Retinal pigment epithelial cell (primary cell): ENCODE measurements around the gene KDELR1.

ENCODE experiments used
- DNase-seq: peaks from one replicate; pipeline ENCODE4 v3.0.0-alpha.2; 2010; ENCODE audit warnings: low read depth
- H3K4me3 ChIP-seq: 2 replicates; pipeline ENCODE4 v1.5.1; 2011; ENCODE audit warnings: mild to moderate bottlenecking, low read length, control low read depth, moderate library complexity
- CTCF ChIP-seq: conservative IDR thresholded peaks from 2 replicates; pipeline ENCODE4 v1.5.1; 2011; ENCODE audit warnings: low read depth, low read length, control low read depth, inconsistent platforms

The KDELR1 gene

GRCh38 chr19:48391100-48392005, at the start of gene KDELR1:
TSS of gene KDELR1 (minus strand) at chr19:48391551. CDS start at chr19:48391358, 193 bp downstream.
- H3K4me3 ChIP-seq, result peak within 1 kb of the TSS; percentile 94

GRCh38 chr19:48436586-48436985, 45.2 kb upstream of the KDELR1 start:
- no peak for TF ChIP-seq CTCF
- DNase-seq, result no peak
- no peak overlapping the region for H3K4me3 ChIP-seq

More at GRCh38 chr19:48391100-48392005, at the start of gene KDELR1:
- TF ChIP-seq CTCF, result peak; percentile 93
- no peak for DNase-seq

GRCh38 chr19:48433337-48433736, 42.0 kb upstream of the KDELR1 start:
- TF ChIP-seq CTCF, result no peak
- no peak for DNase-seq
- H3K4me3 ChIP-seq, result no peak overlapping the region

- DNase-seq, result no peak
- H3K4me3 ChIP-seq, result no peak overlapping the region
- no peak for TF ChIP-seq CTCF
These were observed 37.3 kb upstream of the KDELR1 start for GRCh38 chr19:48428670-48429069.

- H3K4me3 ChIP-seq, result no peak overlapping the region
- no peak for TF ChIP-seq CTCF
- DNase-seq, result no peak
These were observed 33.4 kb upstream of the KDELR1 start for GRCh38 chr19:48424694-48425219.

- no peak overlapping the region for H3K4me3 ChIP-seq
- TF ChIP-seq CTCF, result no peak
- no peak for DNase-seq
These were observed 30.2 kb upstream of the KDELR1 start for GRCh38 chr19:48421548-48421947.
